KBM-7 (cell line): ENCODE measurements around the gene PSMD14.
"Not testable (repeated sequence)": the region's sequence is repeated elsewhere in the genome, so short reads cannot be mapped to it uniquely, and the experiment has no call there.

ENCODE experiments used
- DNase-seq: peaks from one replicate; pipeline ENCODE4 v3.0.0-alpha.2; 2015
- in situ Hi-C: fragments of 300-500 bp; cut with MboI; formaldehyde crosslinking; loops from 2 replicates; pipeline ENCODE4 v1.14.3; 2020; ENCODE audit warnings: low sequenced_read_pairs, low pct_unique_long_range_greater_than_20kb, mixed read lengths

The PSMD14 gene

GRCh38 chr2:161327582-161327981 lies 19.4 kb downstream of the PSMD14 start:
- in situ Hi-C loops = no loop called here

DNA sequence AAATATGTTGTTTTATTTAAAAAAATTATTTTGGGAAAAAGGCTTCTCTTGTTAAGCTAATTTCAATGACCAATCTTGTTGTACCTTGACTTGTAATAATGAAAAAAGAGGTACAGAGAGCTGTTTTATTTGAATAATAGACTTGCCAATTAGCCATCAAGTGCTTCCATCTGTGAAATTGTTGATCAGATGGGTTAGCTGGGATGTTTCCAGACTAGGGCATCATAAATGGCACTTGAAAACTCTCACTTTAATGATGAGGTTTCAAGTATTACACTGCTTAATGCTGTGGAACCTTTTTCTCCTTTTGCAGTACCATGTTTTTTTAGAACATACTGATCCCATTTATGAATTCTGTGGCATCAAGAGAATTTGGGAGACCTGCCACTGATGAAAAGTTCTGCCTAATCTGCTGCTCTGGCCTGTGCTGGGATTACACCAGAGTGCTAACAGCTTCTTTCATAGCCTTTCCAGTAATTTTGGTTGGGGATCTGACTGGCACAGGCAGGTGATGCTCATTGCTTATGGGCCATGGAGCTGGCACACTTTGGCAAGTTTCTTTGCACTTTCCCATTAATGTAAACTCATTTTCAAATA lies 24.2 kb downstream of the PSMD14 start:
- no peak for DNase-seq
- in situ Hi-C loops = no loop called here

More at GRCh38 chr2:161327582-161327981, 19.4 kb downstream of the PSMD14 start:
- DNase-seq = no peak

DNA sequence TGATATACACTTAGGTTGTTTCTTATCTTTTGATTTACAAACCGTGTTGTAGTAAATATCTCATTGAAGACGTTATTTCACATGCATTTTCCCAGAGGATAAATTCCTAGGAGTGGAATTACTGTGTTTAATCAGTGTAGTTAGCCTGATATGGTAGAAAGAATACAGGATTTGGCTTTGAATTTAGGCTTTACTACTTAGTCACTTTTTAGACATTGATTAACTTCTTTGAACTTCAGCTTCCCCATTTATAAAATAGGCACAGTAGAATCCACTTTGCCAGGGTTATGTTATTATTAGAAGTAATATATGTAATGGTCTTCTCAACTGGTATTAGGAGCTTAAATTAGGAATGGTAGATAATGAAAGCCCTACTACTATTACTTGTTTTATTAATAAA lies 27.4 kb downstream of the PSMD14 start:
- no peak for DNase-seq
- in situ Hi-C loops = no loop called here

DNA sequence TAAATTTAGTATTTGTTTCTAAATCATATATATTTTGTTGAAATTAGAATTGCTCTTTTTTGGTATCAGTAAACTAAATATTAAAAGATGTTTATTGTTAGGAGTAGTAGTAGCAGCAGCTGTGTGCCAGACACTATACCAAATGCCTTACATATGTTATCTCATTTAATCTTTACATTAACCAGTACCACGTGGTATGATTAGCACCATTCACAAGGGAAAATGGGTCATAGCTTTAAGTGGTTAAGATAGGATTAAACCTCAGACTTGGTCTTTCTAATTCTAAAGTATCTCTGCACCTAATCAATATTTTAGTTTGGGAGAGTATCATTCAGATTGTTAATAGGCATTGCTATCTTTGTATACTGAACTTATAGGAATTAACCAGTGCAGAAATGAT lies 29.0 kb downstream of the PSMD14 start:
- in situ Hi-C loops = no loop called here
- DNase-seq = no peak

- DNase-seq, in situ Hi-C loops: not testable (repeated sequence)
Observed at GRCh38 chr2:161339532-161339931, 31.3 kb downstream of the PSMD14 start.

GRCh38 chr2:161340930-161341413 lies 32.7 kb downstream of the PSMD14 start:
- DNase-seq, in situ Hi-C loops: not testable (repeated sequence)

GRCh38 chr2:161343235-161343634 lies 35.0 kb downstream of the PSMD14 start:
- in situ Hi-C loops = no loop called here
- no peak for DNase-seq

DNA sequence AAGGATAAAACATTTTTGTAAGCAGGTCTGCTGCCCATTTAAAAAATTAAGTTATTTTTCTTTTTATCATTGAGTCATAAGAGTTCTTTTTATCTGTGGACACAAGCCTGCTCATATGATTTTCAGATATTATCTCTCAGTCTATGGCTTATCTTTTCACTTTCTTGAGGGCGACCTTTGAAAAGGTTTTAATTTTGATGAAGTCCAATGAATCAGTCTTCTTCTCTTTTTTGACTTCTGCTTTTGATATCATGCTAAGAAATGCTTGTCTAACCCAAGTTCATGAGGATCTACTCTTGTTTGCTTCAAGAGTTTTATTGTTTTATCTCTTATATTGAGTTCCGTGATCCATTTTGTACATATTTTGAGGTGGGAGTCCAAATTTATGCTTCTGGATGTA lies 36.5 kb downstream of the PSMD14 start:
- in situ Hi-C loops = no loop called here
- DNase-seq = peak; percentile 43

GRCh38 chr2:161351678-161352077 lies 43.5 kb downstream of the PSMD14 start:
- no peak for DNase-seq
- in situ Hi-C loops = no loop called here

GRCh38 chr2:161352719-161353118 lies 44.5 kb downstream of the PSMD14 start:
- in situ Hi-C loops = no loop called here
- no peak for DNase-seq

DNA sequence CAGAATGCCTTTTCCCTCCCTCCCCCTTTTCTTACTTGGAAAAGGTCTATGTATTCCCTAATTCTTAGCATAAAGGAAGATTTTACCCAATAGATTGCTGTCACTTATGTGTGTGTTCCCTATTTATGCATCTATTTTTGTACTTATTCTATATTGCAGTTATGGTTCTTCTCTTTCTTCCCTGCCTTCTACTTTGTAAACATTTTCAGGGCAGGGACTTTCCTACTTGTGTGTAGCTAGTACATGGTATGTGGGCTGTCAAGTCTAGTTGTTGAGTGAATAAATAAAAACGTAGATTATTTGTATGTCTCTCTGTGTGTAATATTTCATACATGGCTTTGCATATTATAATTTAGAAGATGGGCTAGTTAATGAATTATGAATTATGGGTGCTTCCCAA lies 45.3 kb downstream of the PSMD14 start:
- in situ Hi-C loops = no loop called here

DNA sequence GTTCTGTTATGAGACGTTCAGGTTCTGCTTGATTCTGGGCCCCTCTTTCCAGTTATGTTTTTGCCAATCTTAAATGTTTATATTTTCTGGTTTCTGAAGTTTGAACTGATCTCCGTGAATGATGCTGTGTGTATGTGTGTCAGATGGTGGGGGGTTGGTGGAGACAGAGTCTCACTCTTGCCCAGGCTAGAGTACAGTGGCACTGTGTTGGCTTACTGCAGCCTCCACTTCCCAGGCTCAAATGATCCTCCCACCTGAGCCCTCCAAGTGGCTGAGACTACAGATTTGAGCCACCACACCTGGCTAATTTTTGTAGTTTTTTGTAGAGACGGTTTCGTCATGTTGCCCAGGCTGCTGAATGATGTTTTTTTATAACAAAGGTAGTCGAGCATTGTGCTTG lies 45.9 kb downstream of the PSMD14 start:
- DNase-seq = no peak
- in situ Hi-C loops = no loop called here

More for the DNA sequence above, 45.3 kb downstream of the PSMD14 start:
- DNase-seq = no peak

DNA sequence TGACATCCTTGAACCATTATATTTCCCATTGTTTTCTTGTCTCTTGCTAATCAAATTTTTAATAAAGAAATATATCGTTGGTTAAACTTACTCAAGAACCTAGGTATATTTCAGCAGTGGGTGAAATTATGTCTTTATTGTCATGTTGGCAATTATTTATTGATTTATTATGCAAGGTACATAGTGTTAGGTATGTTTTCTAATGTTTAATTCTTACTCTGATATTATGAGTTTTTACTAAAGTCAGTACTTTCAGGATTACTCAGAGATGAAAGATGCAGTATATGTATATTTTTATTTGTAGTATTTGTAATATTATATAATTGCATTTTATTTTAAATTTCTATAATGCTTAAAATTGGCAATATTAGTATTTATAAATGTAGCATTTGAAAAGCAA lies 46.9 kb downstream of the PSMD14 start:
- DNase-seq = no peak
- in situ Hi-C loops = no loop called here

- in situ Hi-C loops = no loop called here
Observed at GRCh38 chr2:161355983-161356382, 47.8 kb downstream of the PSMD14 start.

GRCh38 chr2:161357097-161357496 lies 48.9 kb downstream of the PSMD14 start:
- in situ Hi-C loops = no loop called here
- no peak for DNase-seq

More at GRCh38 chr2:161355983-161356382, 47.8 kb downstream of the PSMD14 start:
- DNase-seq = no peak

DNA sequence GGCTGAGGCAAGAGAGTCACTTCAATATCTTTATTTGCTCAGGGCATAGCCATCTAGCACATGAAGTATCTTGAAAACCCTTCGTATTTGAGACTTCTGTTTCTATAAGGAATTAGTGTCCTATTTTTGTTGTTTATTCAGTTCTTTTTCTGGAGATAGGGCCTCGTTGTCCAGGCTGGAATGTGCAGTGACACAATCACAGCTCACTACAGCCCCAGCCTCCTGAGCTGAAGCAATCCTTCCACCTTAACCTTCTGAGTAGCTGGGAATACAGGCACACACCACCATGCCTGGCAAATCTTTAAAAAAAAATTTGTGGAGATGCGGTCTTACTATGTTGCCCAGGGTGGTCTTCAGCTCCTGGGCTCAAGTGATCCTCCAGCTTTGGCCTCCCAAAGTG lies 50.6 kb downstream of the PSMD14 start:
- in situ Hi-C loops = no loop called here
- DNase-seq = no peak

DNA sequence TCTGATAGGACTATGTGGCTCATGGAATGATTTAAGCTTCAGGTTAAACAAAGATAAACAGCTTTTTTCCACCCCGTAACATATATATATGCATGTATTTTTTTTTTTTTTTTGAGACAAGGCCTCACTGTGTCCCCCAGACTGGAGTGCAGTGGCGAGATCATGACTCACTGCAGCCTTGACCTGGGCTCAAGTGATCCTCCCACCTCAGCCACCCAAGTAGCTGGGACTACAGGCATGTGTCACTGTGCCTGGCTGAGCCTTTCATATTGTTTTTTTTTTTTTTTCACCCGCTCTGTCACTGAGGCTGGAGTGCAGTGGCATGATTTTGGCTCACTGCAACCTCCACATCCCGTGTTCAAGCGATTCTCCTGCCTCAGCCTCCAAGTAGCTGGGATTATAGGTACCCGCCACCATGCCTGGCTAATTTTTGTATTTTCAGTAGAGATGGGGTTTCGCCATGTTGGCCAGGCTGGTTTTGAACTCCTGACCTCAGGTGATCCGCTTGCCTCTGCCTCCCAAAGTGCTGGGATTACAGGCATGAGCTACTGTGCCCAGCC lies 52.0 kb downstream of the PSMD14 start:
- in situ Hi-C loops, DNase-seq: not testable (repeated sequence)

- no peak for DNase-seq
- in situ Hi-C loops = no loop called here
Observed at GRCh38 chr2:161362568-161363166, 54.4 kb downstream of the PSMD14 start.

GRCh38 chr2:161367675-161368074 lies 59.5 kb downstream of the PSMD14 start:
- in situ Hi-C loops = no loop called here

DNA sequence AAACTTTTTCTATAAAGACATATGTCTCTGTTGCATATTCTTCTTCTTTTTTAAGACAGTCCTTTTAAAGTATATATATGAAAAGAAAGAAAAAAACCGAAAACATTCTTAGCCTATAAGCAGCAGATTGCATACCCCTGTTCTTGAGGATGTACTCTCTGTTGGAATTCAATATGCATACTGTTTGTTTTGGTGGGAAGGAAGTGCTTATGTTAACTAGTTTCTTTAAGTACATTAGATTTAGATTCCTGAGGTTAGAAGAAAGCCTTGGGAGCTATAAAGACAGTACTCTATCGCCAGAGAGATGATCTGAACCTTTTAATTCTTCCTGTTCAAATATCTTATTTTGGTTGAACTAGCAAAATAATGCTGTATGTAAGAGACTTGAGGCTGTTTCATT lies 61.1 kb downstream of the PSMD14 start:
- DNase-seq = no peak
- in situ Hi-C loops = no loop called here

More at GRCh38 chr2:161367675-161368074, 59.5 kb downstream of the PSMD14 start:
- no peak for DNase-seq

DNA sequence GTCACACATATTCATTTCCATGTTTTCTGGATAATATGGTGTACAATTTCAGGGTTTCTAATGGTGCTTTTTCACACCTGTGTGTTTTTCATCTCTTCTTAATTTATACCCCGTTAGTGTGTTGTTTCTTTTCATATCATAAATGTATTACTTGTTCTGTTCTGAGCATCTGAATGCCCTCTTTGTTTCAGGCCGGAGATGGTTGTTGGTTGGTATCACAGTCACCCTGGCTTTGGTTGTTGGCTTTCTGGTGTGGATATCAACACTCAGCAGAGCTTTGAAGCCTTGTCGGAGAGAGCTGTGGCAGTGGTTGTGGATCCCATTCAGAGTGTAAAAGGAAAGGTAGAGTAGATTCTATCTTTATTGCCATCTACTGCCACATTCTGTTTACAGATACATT lies 62.8 kb downstream of the PSMD14 start:
- no peak for DNase-seq
- in situ Hi-C loops = no loop called here
